GM18511 (cell line): Measurements from ENCODE around the gene CTU2.

Experiments
- ATAC-seq: cut with Tn5 transposase; IDR thresholded peaks from one replicate; pipeline ENCODE4 v1.9.1; 2021; ENCODE audit warnings: mild to moderate bottlenecking, moderate library complexity; ENCODE audit not compliant: unreplicated experiment

The CTU2 gene

DNA sequence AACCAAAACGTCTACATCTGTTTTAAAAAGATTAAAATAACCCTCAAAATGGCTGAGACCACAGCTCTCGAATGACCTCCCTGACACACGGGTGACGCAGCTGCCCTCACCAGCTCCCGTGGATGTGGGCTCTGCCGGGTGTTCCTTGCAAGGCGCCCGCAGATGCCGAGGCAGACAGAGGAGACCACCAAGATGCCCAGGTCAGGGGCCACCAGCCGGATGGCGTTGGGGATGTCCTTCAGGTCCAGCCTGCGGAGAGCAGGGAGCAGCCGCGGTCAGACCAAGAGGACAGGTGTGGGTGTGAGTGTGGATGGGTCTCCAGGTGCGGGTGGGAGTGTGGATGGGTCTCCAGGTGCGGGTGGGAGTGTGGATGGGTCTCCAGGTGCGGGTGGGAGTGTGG is 35.1 kb downstream of the CTU2 start:
- ATAC-seq: no peak

DNA sequence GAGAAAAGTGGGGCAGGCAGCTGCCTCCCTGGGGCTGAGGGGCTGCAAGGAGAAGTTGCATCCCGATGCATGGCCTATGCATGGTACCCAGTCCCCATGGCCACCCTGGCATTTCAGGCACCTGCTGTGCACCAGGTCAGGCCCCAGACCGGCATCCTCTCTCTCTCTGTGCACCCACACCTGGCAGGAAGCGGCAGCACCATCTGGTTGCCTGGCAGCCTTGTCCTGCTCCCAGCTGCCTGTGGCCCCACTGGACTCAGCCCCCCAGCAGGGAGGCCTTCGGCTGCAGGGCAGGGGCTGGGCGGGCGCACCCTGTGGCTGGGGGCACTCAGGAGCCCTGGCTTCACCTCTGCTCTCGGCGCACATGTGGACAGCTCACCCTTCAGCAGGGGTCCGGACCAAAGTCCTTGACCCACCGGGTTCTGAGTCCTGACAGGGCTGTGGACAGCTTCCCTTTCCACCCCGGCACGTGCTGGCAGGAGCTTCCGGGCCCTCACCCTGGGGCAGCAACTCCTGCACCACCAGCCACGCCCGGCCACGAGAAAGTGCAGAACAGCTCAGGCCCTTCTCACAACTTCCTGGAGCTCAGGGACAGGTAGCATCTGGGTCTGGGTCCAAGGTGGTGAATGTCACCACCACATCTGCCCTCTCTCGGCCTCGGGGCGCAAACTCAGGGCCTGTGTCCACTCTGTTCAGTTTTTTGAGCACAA is 36.7 kb downstream of the CTU2 start:
- no peak for ATAC-seq

- ATAC-seq: no peak
Observed at GRCh38 chr16:88743693-88744576, 37.6 kb downstream of the CTU2 start.

GRCh38 chr16:88744577-88745521 is 38.5 kb downstream of the CTU2 start:
- no peak for ATAC-seq

DNA sequence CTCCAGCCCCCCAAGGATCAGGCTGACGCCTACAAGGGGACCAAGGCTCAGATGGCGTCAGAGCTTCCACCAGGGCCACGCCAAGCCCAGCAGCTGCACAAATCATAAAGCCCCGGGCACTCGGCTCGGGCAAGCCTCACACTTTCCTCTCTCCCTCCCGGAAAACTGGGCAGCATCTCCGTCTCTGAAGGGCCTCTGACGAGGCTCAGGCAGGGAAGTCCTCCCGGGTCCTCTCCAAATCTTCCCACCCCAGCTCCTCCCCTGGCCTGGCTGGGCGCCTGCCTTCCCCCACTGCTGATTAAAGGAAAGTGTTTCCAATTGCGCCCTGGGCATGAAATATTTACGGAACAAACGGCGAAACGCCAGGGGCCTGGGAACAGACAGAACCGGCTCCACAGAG is 40.2 kb downstream of the CTU2 start:
- no peak for ATAC-seq

DNA sequence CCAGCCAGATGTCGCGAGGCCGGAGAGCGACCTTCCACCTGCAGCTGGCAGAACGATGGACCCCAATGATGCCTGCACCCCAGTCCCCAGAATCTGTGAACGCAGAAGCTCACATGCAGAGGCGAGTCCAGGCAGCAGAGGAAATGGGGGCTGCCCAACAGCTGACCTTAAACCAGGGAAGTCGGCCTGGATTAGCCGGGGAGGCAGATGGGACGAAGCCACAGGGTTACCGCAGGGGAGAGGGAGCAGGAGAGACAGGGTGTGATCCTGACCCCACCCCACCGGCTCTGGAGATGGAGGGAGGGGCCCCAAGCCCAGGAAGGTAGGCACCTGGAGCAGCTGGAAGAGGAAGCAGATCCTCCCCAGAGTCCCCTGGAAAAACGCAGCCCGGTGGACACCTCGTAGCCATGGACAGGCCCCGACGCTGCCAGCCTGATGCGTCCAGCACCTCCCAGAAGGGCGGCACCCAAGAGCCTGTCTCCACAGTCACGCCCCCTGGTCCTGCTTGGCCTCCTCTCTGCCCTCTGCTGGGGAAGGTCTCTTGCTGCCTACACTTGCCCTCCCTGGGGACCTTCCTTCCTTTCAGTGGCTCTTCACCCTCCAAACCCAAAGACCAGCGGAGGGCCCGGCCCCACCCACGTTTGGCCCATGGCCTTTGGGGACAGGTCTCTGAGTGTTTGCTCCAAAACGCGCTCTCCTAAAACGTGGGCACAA is 41.4 kb downstream of the CTU2 start:
- ATAC-seq: no peak

DNA sequence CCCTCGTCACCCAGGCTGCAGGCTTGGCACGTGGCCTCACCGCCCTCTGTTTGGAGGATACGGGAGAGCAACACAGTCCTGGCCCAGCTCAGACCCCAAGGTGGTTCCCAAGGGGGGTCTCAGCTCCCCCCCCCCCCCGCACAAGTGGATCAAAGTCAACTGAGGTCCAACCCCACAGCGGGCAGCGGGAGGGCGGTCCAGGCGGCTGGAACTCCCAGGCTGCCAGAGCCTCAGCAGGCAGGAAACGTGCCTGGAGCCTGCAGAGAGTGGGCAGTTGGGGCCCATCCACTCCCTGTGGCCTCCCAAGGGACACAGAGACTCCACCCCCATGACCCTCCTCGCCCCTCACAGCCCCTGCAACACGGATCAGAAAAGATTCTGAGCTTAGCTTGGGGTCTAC is 42.1 kb downstream of the CTU2 start:
- ATAC-seq: no peak

DNA sequence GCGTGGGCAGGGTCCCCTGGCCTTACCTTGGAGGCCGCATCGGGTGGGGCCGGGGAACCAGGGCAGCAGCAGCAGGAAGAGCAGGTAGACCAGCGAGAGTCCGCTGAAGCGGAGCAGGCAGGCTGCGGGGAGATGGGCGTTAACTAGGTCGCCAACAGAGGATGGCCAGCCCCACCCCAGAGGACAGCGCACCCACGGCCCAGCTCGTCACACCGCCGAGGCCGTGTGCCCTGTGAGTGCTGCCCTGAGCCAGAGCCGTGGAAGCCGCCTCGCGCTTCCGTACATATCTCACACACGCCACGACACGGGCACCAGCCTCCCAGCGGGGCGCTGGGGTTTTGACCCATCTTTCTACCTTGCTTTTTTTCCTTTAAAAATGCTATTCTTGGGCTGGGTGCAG is 43.1 kb downstream of the CTU2 start:
- no peak for ATAC-seq

- ATAC-seq: no peak
Observed at GRCh38 chr16:88750854-88751253, 44.6 kb downstream of the CTU2 start.

GRCh38 chr16:88752386-88753002 is 46.2 kb downstream of the CTU2 start:
- ATAC-seq: no peak

DNA sequence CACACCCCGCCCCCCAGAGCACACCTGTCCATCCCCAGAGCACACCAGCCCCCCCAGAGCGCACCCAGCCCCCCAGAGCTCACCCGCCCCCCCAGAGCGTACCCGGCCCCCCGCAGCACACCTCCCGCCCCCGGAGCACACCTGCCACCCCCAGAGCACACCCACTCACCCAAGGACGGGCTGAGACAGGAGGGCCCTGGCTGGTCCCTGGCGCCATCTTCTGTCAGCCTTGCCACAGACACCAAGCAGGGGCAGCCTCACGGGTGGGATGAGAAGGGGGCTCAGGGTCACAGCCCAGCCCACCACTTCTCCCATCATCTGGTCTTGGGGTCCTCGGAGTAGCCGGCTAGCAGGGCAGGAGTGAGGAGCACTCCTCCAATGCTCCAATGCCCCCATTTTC is 46.9 kb downstream of the CTU2 start:
- no peak for ATAC-seq

DNA sequence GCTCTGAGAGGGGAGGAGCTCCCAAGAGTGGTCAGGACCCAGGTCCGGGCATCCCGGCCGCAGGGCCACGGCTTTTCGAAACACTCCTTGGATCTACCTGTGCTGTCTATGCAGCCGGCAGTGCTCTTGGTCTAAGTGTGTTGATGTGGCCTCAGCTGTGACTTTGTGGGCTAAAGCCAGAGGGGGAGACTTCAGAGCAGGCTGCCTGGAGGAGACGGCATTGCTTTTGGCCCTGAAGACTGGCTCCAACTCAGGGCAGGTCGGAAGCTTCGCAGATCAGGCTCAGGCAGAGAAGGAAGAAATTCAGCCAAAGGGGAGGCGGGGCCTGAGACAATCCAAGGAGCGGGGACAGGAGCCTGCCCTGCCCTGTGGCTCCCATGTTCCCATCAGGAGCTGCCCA is 47.3 kb downstream of the CTU2 start:
- ATAC-seq: no peak

DNA sequence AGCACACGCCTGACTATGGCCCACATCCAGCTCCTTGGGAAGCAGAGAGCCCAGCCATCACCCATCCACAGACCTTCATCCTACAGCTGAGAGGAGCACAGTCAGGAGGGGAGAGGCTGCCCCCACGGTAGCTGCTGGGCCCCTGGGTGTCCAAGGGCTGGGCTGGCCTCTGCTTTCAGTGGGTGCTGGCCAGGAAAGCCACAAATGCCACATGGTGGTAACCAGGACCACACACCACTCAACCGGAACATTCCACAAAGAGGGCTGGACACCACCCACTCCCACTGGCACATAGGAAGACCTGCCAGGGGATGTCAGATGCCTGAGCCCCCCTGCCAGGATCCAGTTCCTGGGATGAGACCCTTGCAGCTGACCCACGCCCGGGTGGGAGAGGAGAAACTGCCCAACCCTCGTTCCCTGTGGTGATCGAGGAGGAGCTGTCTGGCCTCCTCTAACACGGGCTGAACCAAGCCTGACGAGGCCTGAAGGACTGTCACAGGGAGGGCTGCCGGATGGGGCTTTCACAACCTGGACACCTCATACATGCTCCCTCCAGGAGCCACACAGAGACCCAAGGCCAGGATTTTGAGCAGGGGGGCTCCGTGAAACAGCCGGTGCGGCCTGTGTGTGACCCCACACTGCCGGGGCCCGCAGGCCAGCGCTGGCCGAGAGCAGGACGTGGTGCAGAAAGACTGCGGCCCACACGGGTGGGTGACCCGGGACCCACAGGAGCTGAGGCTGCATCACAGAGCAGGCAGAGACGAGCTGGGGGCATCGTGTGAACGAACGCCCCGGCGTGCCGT is 48.0 kb downstream of the CTU2 start:
- ATAC-seq: no peak

GRCh38 chr16:88754912-88755744 is 48.8 kb downstream of the CTU2 start:
- ATAC-seq: no peak

- ATAC-seq: no peak
Observed at GRCh38 chr16:88755745-88756443, 49.6 kb downstream of the CTU2 start.

DNA sequence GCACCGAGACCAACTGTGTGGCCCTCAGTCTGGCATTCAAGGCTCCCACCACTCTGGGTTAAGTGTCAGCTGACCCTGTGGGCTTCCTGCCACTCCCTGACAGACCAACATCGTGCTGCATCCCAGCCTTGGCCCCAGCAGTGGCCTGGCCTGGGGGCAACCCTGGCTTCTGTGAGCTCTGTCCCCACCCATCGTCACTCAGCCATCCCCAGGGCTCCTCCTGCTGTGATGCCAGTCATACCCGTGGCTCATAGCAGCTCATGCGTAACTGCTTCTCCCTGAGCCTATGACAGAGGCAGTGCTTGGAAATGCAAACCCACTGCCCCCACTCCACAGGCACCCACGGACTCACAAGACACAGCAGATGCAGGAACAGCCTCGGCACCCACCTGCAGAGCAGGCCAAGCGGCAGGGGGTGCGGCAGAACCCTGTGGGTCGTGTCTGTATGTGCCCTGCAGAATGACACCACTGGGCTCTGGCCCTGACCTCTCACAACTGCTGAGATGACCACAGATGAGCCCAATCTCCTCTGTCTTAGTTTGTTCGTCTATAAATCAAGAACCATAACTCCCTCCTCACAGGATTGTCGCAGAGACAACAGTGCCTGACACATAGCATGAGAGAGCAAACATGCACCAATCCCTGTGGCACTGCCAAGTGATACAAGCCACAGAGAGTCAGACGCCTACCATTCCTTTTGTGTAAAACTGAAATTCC is 52.1 kb downstream of the CTU2 start:
- no peak for ATAC-seq

GRCh38 chr16:88758944-88759244 is 52.6 kb downstream of the CTU2 start:
- no peak for ATAC-seq
